CD4-positive, CD25-positive, alpha-beta regulatory T cell (primary cell): ENCODE measurements around the gene BCR. TPM values are rescaled to one million over a fixed set of nuclear protein-coding genes. Genes with fewer than 3 reads are reported as not detected.

ENCODE experiments used
- ATAC-seq, 2 donors: fragments of 150-1000 bp; cut with Tn5 transposase; one replicate each; pipeline ENCODE4 v1.10.0; 2021; ENCODE audit warnings: low read depth in 2 of 2, moderate number of reproducible peaks in 2 of 2, moderate library complexity in 1 of 2
- DNase-seq, 3 donors: peaks; one replicate each; pipeline versions ENCODE4 v3.0.0 to v3.0.0-alpha.2; 2012 to 2022; ENCODE audit warnings: mixed read lengths in 1 of 3
- H3K27ac ChIP-seq: one replicate; pipeline ENCODE4 v1.7.0; 2013; ENCODE audit warnings: mild to moderate bottlenecking, low read length; ENCODE audit not compliant: insufficient read depth, poor library complexity, severe bottlenecking
- H3K27me3 ChIP-seq: one replicate; pipeline ENCODE4 v1.7.0; 2013; ENCODE audit warnings: low read length; ENCODE audit not compliant: control insufficient read depth, insufficient read depth
- H3K36me3 ChIP-seq: one replicate; pipeline ENCODE4 v1.7.0; 2013; ENCODE audit warnings: mild to moderate bottlenecking, low read length, moderate library complexity; ENCODE audit not compliant: control insufficient read depth, insufficient read depth
- H3K4me1 ChIP-seq: 2 replicates; pipeline ENCODE4 v1.7.0; 2013; ENCODE audit warnings: mild to moderate bottlenecking, low read length; ENCODE audit not compliant: insufficient read depth, control insufficient read depth, poor library complexity, severe bottlenecking
- H3K4me3 ChIP-seq: one replicate; pipeline ENCODE4 v1.7.0; 2013; ENCODE audit warnings: low read depth, mild to moderate bottlenecking, low read length, moderate library complexity
- H3K9me3 ChIP-seq, 2 experiments: 1 replicate in 1 of 2; 2 replicates in 1 of 2; pipeline ENCODE4 v1.7.0; 2013; ENCODE audit warnings: low read length in 2 of 2, mild to moderate bottlenecking in 1 of 2, moderate library complexity in 1 of 2; ENCODE audit not compliant: control insufficient read depth in 2 of 2
- H3K27ac Mint-ChIP-seq, 3 donors: one replicate each; pipeline ENCODE4 v1.8.0; 2020 to 2022; ENCODE audit warnings: mild to moderate bottlenecking in 3 of 3, mixed read lengths in 3 of 3, moderate library complexity in 2 of 3
- H3K27me3 Mint-ChIP-seq: one replicate; pipeline ENCODE4 v1.8.0; 2022; ENCODE audit warnings: mild to moderate bottlenecking, mixed read lengths
- H3K36me3 Mint-ChIP-seq: one replicate; pipeline ENCODE4 v1.8.0; 2020; ENCODE audit warnings: mixed read lengths
- H3K4me1 Mint-ChIP-seq, 4 donors: one replicate each; pipeline ENCODE4 v1.8.0; 2020 to 2022; ENCODE audit warnings: mixed read lengths in 4 of 4, mild to moderate bottlenecking in 1 of 4
- H3K4me3 Mint-ChIP-seq, 4 donors: one replicate each; pipeline ENCODE4 v1.8.0; 2020 to 2022; ENCODE audit warnings: mild to moderate bottlenecking in 4 of 4, mixed read lengths in 4 of 4, moderate library complexity in 3 of 4
- H3K9me3 Mint-ChIP-seq, 7 donors: one replicate each; pipeline ENCODE4 v1.8.0; 2020 to 2022; ENCODE audit warnings: mixed read lengths in 7 of 7, mild to moderate bottlenecking in 3 of 7, moderate library complexity in 2 of 7
- polyA plus RNA-seq, 4 donors: library from polyadenylated mRNA; unstranded; fragments of 300-500 nt; fragmentation: Illumina TruSeq; gene quantifications; one replicate each; pipeline ENCODE4 v1.2.3, GENCODE V29; 2021
- total RNA-seq: library from RNA; stranded (reverse); gene quantifications from one replicate; pipeline ENCODE4 v1.2.3, GENCODE V29; 2022

The BCR gene
- total and polyA plus RNA-seq, 5 donors from 2014 or later: 2.6 to 66.3 (median 2.8) TPM

GRCh38 chr22:23159291-23159630 lies 21.0 kb upstream of the BCR start:
- H3K4me3 ChIP-seq: no peak overlapping the region
- no peaks in the 10 kb centered on the region for H3K36me3 ChIP-seq
- H3K4me1 Mint-ChIP-seq: no peaks in the 10 kb centered on the region
- no peaks in the 10 kb centered on the region for H3K27me3 Mint-ChIP-seq
- H3K4me1 ChIP-seq: no peaks in the 10 kb centered on the region
- H3K9me3 ChIP-seq: no peaks in the 10 kb centered on the region
- H3K9me3 Mint-ChIP-seq: no peaks in the 10 kb centered on the region
- no peak overlapping the region for H3K27ac ChIP-seq
- H3K36me3 Mint-ChIP-seq: no peaks in the 10 kb centered on the region
- DNase-seq (no peak), ATAC-seq (no peak)
- H3K27ac Mint-ChIP-seq: peak overlapping the region in 1 of 3 donors; percentile 69
- no peaks in the 10 kb centered on the region for H3K27me3 ChIP-seq
- H3K4me3 Mint-ChIP-seq: no peak overlapping the region

GRCh38 chr22:23161029-23161428 lies 19.3 kb upstream of the BCR start:
- H3K27me3 ChIP-seq: no peaks in the 10 kb centered on the region
- H3K4me1 ChIP-seq: no peaks in the 10 kb centered on the region
- Mint-ChIP-seq H3K4me1 (no peaks in the 10 kb centered on the region), H3K4me3 (no peak overlapping the region), H3K27me3 (no peaks in the 10 kb centered on the region), H3K9me3 (no peaks in the 10 kb centered on the region), H3K36me3 (no peaks in the 10 kb centered on the region), H3K27ac (peak overlapping the region in 1 of 3 donors; percentile 67)
- H3K27ac ChIP-seq: no peak overlapping the region
- DNase-seq: no peak
- ATAC-seq: no peak
- no peaks in the 10 kb centered on the region for H3K36me3 ChIP-seq
- H3K9me3 ChIP-seq: no peaks in the 10 kb centered on the region
- H3K4me3 ChIP-seq: no peak overlapping the region

GRCh38 chr22:23161574-23161973 lies 18.7 kb upstream of the BCR start:
- Mint-ChIP-seq H3K4me1 (no peaks in the 10 kb centered on the region), H3K9me3 (no peaks in the 10 kb centered on the region)
- no peak for ATAC-seq

GRCh38 chr22:23163665-23164064 lies 16.6 kb upstream of the BCR start:
- ATAC-seq: no peak
- no peak overlapping the region for H3K27ac ChIP-seq
- no peak for DNase-seq
- Mint-ChIP-seq H3K9me3 (no peaks in the 10 kb centered on the region), H3K4me1 (no peaks in the 10 kb centered on the region), H3K4me3 (no peak overlapping the region), H3K36me3 (no peaks in the 10 kb centered on the region), H3K27ac (no peak overlapping the region), H3K27me3 (no peaks in the 10 kb centered on the region)
- H3K4me1 ChIP-seq: no peaks in the 10 kb centered on the region
- H3K27me3 ChIP-seq: no peaks in the 10 kb centered on the region
- no peaks in the 10 kb centered on the region for H3K9me3 ChIP-seq
- no peaks in the 10 kb centered on the region for H3K36me3 ChIP-seq
- H3K4me3 ChIP-seq: no peak overlapping the region

More at GRCh38 chr22:23161574-23161973, 18.7 kb upstream of the BCR start:
- no peaks in the 10 kb centered on the region for H3K4me1 ChIP-seq
- no peak for DNase-seq
- H3K4me3 Mint-ChIP-seq: no peak overlapping the region
- no peaks in the 10 kb centered on the region for H3K27me3 ChIP-seq
- H3K4me3 ChIP-seq: no peak overlapping the region
- no peaks in the 10 kb centered on the region for H3K36me3 Mint-ChIP-seq
- H3K27me3 Mint-ChIP-seq: no peaks in the 10 kb centered on the region
- peak overlapping the region in 1 of 3 donors; percentile 67 for H3K27ac Mint-ChIP-seq
- no peaks in the 10 kb centered on the region for H3K36me3 ChIP-seq
- no peak overlapping the region for H3K27ac ChIP-seq
- H3K9me3 ChIP-seq: no peaks in the 10 kb centered on the region

GRCh38 chr22:23164091-23164490 lies 16.2 kb upstream of the BCR start:
- Mint-ChIP-seq H3K27ac (no peak overlapping the region), H3K27me3 (no peaks in the 10 kb centered on the region), H3K4me1 (no peaks in the 10 kb centered on the region), H3K4me3 (no peak overlapping the region), H3K36me3 (no peaks in the 10 kb centered on the region), H3K9me3 (no peaks in the 10 kb centered on the region)
- H3K4me1 ChIP-seq: no peaks in the 10 kb centered on the region
- no peak for DNase-seq
- H3K4me3 ChIP-seq: no peak overlapping the region
- no peaks in the 10 kb centered on the region for H3K9me3 ChIP-seq
- H3K27ac ChIP-seq: no peak overlapping the region
- no peaks in the 10 kb centered on the region for H3K27me3 ChIP-seq
- H3K36me3 ChIP-seq: no peaks in the 10 kb centered on the region
- no peak for ATAC-seq

- no peaks in the 10 kb centered on the region for H3K9me3 ChIP-seq
- H3K4me3 ChIP-seq: no peak overlapping the region
- DNase-seq (no peak), ATAC-seq (no peak)
- no peaks in the 10 kb centered on the region for H3K36me3 ChIP-seq
- no peaks in the 10 kb centered on the region for H3K4me1 ChIP-seq
- Mint-ChIP-seq H3K4me3 (no peak overlapping the region), H3K27ac (no peak overlapping the region), H3K27me3 (no peaks in the 10 kb centered on the region), H3K9me3 (no peaks in the 10 kb centered on the region), H3K4me1 (no peaks in the 10 kb centered on the region), H3K36me3 (no peaks in the 10 kb centered on the region)
- no peaks in the 10 kb centered on the region for H3K27me3 ChIP-seq
- H3K27ac ChIP-seq: no peak overlapping the region
Measured at GRCh38 chr22:23166042-23166831, 14.1 kb upstream of the BCR start.

- peak overlapping the region in 1 of 4 donors; percentile 51 for H3K4me3 Mint-ChIP-seq
- peak overlapping the region in 1 of 3 donors; percentile 36 for H3K27ac Mint-ChIP-seq
- ATAC-seq (no peak), DNase-seq (no peak)
- no peaks in the 10 kb centered on the region for H3K9me3 ChIP-seq
- H3K4me3 ChIP-seq: no peak overlapping the region
- H3K4me1 ChIP-seq: no peaks in the 10 kb centered on the region
- H3K27me3 Mint-ChIP-seq: no peaks in the 10 kb centered on the region
- no peaks in the 10 kb centered on the region for H3K27me3 ChIP-seq
- H3K36me3 ChIP-seq: no peaks in the 10 kb centered on the region
- H3K36me3 Mint-ChIP-seq: no peaks in the 10 kb centered on the region
- no peaks in the 10 kb centered on the region for H3K4me1 Mint-ChIP-seq
- H3K9me3 Mint-ChIP-seq: no peaks in the 10 kb centered on the region
- no peak overlapping the region for H3K27ac ChIP-seq
Measured at GRCh38 chr22:23166841-23167616, 13.3 kb upstream of the BCR start.
